GM19035 (cell line): ENCODE results near the gene DOCK1.
"Not testable (repeated sequence)": the region's sequence is repeated elsewhere in the genome, so short reads cannot be mapped to it uniquely, and the experiment has no call there.

Experiments
- ATAC-seq: cut with Tn5 transposase; IDR thresholded peaks from one replicate; pipeline ENCODE4 v1.9.1; 2021; ENCODE audit not compliant: unreplicated experiment

The DOCK1 gene

DNA sequence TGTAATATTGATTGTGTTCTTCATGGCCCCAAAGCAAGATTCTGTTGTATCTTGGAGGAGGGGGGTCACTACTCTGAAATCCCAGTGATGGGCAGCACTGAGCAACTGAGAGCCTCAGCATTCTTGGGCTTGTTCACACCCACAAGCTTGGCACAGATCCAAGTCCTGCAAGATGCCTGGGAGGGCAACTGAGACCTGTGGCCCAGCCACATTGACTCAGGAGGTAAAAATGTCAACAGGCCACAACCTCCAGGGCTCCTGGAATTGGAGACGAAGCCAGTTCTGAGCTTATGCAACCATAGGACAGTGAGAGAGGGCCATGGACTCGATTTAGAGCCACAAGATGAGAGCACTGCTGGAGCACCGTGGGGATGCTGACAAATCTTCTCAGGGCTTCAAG is 3.1 kb upstream of the DOCK1 start:
- no peak for ATAC-seq

DNA sequence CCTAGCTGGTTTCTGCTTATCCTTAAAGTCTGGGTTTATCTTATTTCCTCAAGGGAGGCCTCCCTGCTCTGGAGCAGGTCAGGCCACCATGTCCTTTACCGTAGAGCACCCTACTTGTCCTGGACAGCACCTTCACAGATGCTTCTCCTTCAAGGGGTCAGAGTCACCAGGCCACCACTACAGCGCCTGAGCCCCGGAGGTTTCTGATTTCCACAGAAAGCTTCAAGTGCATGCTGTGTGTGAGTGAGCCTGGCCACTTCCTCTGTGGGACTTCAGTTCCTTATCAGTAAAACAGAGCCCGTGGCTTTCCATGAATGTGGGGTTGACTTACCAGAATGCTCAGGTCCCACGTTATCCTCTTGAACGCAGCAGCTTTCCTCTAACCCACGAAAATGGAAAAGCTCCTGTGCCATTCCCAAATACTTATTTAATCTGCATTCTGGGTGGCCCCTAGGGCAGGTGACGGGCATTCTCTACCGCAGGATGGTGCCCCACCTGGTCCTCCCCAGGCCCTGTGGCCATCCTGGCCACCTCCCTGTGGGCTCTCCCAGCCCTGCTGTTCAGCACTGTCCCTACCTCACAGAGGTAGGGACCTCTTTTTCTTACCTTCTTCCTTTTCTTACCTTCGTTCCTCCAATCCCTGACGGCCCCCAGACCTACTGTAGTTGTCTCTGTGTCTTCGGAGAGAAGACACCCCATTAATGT is 1.4 kb upstream of the DOCK1 start:
- ATAC-seq = no peak

DNA sequence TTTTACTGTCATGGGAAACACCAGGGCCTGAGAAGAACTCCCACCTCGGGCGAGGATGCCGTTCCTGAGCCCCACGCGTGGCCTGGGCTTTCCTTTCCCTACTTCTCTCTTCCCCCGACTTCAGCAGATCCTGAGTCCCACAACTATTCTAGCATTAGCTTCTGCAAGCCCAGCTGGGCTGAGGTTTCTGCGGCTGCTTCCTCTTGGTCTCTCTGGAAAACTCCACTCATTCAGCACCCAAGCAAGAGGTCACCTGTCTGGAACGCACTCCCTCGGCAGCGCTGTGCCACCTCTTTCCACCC is 761 bp upstream of the DOCK1 start:
- ATAC-seq = no peak

DNA sequence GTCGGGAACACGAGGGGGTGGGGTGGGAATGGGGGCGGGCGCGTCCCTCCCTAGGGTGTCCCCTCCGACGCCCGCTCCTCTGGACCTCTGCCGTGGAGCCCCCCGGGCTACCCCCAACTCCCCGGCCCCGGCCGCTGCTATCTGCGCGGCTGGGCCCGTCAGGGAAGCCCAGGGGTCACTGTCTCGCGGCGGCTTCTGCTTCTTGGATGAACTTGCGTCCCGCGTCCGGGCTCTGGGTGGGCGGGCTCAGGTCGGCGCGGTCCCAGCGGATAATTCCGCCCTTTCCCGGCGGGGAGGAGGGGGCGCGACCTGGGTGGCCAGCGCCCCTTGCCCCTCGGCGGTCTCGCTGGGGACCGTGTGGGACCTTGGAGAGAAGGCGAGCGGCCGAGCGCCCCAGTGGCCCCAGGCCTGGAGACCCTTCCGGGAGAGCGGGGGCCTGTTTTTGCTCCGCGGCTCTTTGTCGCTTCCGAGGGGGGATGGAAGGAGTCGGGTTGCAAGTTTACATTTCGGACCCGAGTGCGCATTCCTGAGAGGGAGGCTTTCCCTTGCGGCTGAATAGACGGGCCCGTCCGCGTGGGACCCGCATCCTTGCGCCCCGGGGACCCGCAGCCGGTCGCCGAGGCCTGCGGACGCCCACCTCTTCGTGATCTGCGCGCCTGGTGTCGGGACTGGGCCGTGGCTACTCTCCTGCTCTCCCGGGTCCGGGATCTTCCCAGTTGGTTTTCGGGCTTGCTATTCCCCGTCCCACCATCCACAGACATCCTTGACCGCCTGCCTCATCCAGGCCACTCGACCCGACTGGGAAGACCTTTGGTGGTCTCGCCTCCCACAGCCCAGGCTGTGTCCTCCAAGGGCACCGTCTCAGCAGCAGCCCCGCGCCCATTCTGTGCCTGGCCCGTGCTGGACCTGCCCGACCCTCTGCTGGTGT is 812 bp downstream of the DOCK1 start:
- ATAC-seq = no peak

DNA sequence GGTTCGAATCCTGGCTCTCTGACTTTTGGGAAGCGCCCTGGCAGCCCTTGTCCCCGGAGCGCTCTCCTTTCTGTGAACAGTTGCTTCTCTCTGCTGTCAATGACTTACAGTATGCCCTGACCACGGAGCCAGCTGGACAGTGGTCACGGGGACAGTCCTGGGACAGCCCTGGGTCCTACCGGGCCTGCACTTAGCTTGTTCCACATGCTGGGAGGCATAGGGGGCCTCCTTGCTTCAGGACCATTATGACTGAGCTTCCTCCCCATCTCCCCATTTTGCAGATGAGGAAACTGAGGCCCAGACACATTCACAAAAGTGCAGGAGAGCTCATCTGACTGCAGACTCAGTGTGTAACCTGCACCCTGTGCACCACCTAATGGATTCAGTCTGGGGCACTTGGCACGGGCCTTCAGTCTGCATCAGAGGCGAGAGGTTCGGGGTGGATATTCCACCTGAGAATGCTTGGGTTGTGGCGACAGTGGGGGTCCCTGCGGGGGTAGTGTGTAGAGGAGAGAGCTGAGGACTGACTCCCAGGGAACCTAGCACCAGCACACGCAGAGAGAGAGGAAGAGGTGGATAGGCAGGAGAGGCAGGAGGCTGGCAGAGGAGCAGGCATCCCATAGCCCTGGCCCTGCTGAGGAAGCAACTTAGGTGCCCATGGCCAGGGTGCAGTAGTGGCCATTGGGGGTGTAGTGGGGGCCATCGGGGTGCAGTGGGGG is 1.6 kb downstream of the DOCK1 start:
- no peak for ATAC-seq

DNA sequence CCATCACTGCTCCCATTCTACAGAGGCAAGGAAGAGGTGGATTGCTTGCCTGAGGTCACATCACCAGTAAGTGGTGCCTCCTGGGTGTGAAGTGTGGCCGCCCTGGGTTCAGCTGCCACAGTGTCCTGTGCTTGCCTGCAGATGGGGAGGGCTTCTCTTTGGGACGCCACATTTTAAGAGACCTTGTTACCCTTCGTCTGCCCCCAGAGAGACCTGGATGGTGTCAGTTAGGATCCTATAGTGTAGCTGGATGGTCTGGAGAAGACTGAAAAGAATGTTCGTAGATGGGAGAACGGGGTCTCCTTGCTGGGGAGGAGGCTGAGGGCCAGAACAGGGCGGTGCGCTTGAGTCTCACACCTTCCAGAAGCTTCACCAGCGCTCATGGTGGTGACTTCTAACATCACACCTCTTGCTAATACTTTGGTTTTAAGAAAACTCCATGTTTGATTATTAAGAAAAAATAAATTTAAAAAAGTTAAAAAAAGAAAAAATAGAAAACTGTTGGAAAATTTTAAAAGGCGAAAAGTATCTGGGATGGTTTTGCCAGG is 2.3 kb downstream of the DOCK1 start:
- no peak for ATAC-seq

DNA sequence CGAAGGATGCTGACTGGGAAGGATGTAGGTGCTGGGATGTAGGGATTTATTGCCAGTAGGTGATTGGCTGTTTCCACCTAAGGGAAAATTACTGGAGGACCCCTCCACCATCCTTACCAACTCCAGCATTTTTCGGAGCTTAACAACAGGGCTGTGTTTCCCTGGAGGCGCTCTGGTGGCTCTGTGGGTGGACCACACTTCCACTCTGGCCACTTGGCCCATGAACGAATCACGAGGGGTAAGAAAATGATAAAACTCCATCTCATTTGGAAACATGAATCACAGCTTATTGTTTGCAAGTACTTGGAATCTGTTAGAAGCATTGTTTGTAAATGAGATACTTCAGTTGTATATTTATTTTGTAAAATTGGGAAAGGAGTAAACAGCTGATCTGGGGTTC is 3.0 kb downstream of the DOCK1 start:
- ATAC-seq = no peak

DNA sequence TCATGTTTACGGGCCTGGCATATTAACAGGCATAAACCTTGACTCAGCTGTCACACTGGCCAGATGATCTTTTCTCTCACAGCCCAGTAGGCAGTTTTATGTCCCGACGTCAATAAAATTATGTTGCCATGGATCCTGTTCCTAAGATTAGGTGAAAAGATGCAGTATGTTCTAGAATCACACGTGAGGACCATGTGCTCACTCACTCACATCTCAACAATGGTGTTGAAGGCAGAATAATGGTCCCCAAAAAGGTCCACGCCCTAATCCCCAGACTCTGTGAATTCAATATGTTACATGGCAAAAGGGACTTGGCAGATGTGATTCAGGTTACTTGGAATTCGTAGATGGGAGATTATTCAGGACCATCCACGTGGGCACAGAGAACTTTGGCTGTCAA is 3.5 kb downstream of the DOCK1 start:
- ATAC-seq = no peak

DNA sequence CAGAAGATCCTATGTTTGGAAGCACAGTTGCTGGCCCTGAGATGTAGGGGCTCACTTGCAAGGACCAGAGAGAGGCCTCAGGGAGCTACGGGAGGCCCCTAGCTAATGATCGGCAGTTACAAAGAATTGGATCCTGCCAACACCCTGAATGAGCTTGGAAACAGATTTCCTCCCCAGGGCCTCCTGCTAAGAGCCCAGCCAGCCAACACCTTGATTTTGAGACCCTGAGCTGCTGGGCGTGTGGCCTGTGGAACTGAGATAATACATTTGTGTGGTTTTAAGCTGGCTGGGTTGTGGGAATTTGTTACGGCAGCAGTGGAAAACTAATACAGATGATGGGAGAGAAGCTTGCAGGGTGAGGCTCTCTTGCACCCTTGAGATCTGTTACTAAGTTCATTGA is 3.9 kb downstream of the DOCK1 start:
- no peak for ATAC-seq

DNA sequence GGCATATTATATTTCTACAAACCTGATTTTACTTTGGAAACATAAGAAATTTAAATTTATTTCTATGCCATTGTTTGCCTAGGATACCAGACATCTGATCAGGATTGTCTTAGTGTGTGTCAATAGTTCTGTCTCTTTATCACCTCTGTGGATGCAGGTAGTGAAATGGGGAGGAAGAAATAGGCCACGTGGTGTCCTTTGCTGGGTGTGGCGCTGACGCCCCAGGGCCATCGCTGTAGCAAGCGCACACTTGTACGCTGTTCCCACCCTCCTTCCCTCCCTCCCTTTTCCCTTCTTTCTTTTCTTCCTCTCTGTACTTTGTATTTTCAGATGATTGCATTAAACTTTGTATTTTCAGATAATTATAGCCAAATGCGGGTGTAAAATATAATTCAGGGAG is 5.0 kb downstream of the DOCK1 start:
- no peak for ATAC-seq

DNA sequence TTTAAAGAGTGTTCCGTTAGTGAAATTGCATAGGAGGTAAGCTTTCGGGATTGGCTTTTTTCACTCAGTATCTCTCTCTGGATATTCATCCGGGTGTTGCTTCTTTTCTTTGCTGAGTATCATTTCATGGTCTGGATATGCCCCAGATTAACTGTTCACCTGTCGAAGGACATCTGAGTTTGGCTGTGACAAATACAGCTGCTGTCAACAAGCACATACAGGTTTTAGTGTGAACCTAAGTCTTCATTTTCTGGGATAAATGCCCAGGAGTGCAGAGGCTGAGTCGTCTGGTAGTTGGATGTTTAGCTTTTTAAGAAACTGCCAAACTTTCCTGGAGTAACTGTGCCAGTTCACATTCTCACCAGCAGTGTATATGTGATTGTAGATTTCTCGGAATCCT is 5.6 kb downstream of the DOCK1 start:
- ATAC-seq = no peak

DNA sequence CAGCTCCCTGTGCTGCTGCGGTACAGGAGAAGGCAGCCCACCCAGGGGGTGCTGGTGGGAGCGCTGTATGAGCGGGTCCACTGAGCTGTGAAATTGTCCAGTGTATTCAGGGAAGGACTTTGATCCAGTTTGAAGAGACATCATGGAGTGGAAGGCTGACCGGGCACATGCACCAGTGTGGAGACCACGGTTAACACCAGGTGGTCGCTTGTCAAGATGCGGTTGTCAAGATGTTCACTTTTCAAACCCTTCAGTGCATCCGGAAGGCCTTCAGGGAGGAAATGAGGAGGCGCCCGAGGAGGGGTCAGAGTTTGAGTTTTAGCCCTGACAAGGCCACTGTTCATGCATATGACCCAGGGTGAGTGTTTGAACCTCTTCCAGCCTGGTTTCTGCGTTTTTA is 6.1 kb downstream of the DOCK1 start:
- ATAC-seq = no peak

DNA sequence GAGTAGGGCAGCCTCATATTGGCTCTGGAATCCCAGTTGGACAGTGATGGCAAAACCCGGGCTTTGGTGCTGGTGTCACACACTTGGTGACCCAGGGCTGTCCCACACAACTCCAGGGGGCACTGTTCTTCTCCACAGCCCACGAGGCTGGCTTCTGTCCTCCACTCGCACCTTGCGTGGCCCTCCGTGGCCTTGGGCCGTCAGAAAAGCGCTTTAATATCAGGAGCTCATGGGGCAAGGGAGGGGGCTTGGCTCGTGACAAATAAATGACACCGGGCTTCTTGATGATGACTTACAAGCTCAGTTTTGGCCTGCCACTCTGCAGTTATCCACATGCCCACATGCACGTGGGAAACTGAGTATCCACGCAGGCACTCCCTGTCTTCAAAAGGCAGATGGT is 8.1 kb downstream of the DOCK1 start:
- ATAC-seq = no peak

DNA sequence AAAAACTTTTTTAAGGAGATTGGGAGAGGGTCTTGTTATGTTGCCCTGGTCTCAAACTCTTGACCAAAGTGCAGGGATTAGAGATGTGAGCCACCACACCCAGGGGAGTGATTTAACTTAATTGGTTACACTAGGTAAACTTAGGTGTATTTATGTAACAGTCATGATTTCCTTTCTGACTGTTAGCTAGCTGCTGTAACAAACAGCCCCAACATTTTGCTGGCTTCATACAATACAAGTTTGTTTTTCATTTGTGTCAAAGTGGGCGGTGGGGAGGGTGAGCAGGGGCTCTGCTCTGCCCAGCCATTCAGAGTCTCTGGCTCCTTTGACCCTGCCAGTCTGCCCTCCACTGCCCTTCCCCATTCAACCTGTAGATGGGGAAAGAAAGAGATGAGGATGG is 9.3 kb downstream of the DOCK1 start:
- no peak for ATAC-seq

DNA sequence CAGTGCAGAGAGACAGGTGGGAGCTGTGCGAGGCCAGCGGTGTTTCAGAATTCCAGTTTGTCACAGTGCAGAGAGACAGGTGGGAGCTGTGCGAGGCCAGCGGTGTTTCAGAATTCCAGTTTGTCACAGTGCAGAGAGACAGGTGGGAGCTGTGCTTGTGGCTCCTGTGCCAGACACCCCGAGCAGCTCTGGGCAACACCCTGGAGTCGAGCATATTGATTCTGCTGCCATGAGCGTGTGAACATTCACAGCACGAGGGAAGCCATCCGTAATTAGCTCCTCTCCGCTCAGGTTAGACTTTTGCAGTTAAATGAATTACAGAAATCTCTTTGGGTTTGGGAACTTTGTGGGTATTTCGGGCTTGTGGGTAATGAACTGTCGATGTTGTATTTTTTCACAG is 11.7 kb downstream of the DOCK1 start:
- ATAC-seq = not testable (repeated sequence)

DNA sequence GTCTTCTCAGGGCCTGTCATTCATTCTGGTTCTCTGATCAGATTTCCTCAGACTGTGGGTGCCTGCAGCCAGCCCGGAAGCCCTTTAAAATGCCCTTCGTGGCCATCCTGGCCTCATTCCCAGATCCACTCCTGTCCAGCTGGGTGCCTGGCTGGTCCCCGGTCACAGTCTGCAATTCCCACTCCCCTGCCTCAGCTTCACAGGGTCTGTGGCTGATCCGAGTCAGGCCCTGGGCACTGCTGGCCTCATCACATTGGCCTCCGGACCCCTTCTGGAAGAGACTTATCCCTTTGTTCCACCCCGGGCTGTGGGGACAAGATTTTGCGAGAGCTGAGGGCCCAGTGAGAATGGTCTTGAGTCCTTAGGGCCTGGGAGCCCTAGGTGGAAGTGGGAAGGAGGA is 12.1 kb downstream of the DOCK1 start:
- ATAC-seq = no peak

DNA sequence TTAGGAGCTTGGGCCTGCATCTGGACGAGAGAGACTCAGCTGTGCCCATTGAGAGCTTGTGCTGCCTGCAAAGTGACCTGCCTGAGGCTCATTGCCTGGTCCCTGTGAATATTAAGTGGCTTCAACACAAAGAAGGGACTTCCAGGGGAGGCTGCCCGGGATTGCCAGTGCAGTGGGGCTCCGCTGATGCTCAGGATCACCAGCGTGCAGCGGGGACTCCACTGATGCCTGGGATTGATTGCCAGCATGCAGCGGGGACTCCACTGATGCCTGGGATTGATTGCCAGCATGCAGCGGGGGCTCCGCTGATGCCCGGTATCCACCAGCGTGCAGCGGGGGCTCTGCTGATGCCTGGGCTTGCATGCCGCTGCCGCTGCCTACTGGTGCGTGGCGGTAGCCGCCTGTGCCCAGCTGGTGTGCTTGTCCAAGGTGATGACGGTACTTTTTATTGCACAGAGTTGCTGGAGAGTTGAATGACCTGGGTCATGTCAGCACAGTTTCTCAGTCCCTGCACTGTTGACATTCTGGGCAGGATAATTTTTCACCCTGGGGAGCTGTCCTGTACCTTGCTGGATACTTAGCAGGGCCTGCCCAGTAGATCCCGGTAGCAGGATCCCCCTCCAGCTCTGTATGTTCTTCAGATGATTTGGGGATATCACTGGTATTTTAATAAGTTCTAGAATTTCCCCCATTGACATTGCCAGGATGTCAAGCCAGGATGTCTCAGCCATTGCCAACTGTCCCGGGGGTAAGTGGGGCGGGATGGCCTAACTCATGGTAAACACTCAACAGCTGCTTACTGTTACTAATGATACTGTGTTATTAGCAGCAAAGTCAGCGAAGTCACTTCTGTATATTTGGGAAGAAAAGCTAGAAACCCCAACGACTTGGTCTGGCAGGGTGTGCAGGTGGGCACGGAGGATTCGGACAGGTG is 13.0 kb downstream of the DOCK1 start:
- no peak for ATAC-seq

DNA sequence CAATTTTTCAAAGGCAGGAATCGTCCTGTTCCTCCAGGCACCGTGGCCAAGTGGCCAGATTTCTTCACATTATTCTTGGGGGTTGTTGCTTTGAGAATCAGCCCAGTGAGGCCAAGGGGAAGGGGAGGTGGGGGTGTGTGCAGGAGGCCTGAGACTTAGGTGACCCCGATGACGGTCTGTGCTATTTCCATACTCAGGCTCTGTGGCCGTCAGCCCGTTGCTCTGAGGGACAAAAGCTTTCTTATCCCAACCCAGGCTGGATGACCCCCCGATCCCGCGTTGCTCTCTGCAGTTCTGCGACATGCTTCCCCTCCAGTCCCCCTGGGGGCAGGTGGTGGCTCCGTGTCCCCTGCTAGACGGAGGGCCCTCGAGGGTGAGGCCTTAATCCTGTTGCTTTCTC is 14.2 kb downstream of the DOCK1 start:
- no peak for ATAC-seq

DNA sequence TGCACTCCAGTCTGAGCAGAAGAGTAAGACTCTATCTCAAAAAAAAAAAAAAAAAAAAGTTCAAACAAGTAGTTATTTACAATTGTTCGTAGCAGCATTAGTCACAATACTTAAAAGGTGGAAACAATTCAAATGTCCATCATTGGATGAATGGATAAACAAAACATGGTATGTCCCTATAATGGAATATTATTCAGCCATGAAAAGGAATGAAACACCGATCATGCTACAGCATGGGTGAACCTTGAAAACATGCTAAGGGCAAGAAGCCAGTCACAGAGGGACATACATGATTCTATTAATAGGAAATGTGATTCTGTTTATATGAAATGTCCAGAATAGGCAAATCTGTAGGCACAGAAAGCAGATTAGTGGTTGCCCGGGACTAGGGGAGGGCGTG is 15.9 kb downstream of the DOCK1 start:
- ATAC-seq = no peak

DNA sequence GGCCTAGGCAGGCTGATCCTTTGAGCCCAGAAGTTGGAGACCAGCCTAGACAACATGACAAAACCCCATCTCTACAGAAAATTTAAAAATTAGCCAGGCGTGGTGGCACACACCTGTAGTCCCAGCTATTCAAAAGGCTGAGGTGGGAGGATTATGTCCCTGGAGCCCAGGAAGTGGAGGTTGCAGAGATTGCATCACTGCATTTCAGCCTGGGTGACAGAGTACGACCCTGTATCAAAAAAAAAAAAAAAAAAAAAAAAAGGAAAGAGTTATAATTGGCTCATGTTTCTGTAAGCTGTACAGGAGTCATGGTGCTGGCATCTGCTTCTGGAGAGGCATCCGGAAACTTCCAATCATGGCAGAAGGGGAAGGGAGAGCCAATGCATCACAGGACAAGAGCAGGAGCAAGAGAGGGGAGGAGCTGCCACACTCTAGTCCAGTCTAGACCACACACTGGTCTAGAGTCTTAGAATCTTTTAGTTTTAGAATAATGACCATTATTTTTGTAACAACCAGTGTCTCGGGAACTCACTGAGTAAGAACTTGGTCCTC is 16.8 kb downstream of the DOCK1 start:
- ATAC-seq = no peak
